ENCODE data around the gene ADAMTS2.
"Not testable (repeated sequence)": the region's sequence is repeated elsewhere in the genome, so short reads cannot be mapped to it uniquely, and the experiment has no call there.

The ADAMTS2 gene

GRCh38 chr5:179111267-179112207 lies 233.7 kb downstream of the ADAMTS2 start:
- no peak for DNase-seq (ENCODE audit: low spot score)

GRCh38 chr5:179110528-179110927 lies 234.7 kb downstream of the ADAMTS2 start:
- DNase-seq (ENCODE audit: low spot score): no peak

- DNase-seq (ENCODE audit: low spot score): not testable (repeated sequence)
These were observed 244.0 kb downstream of the ADAMTS2 start for GRCh38 chr5:179101282-179101681.

- no peak for DNase-seq (ENCODE audit: low spot score)
These were observed 255.8 kb downstream of the ADAMTS2 start for GRCh38 chr5:179089502-179089901.

- no peak for DNase-seq (ENCODE audit: low spot score)
These were observed 264.5 kb downstream of the ADAMTS2 start for GRCh38 chr5:179080724-179081123.

GRCh38 chr5:179079165-179079987 lies 265.9 kb downstream of the ADAMTS2 start:
- no peak for DNase-seq (ENCODE audit: low spot score)

GRCh38 chr5:179065703-179066102 lies 279.6 kb downstream of the ADAMTS2 start:
- no peak for DNase-seq (ENCODE audit: low spot score)

- peak; percentile 30 for DNase-seq (ENCODE audit: low spot score)
These were observed 284.2 kb downstream of the ADAMTS2 start for GRCh38 chr5:179061025-179061424.

All from D341Med (cell line).